Keratinocyte (primary cell): Measurements from ENCODE around the gene OR6A2.

Source experiments
- EZH2 ChIP-seq: IDR thresholded peaks from one replicate; pipeline ENCODE4 v1.6.1; 2012; ENCODE audit warnings: inconsistent platforms, mild to moderate bottlenecking, low read length, moderate library complexity
- TF ChIP-seq, protein P1 (sequence below), 3 experiments: IDR thresholded peaks in 1 of 3; conservative IDR thresholded peaks in 1 of 3; optimal IDR thresholded peaks in 1 of 3; 2 replicates in 2 of 3; 3 replicates in 1 of 3; pipeline versions ENCODE3 to v1.5.1; 2011; ENCODE audit warnings: low read length in 3 of 3, mild to moderate bottlenecking in 3 of 3, moderate library complexity in 2 of 3, control low read depth in 1 of 3, inconsistent platforms in 1 of 3; ENCODE audit not compliant: insufficient read depth in 2 of 3; ENCODE audit errors: extremely low read depth in 1 of 3

DNA sequence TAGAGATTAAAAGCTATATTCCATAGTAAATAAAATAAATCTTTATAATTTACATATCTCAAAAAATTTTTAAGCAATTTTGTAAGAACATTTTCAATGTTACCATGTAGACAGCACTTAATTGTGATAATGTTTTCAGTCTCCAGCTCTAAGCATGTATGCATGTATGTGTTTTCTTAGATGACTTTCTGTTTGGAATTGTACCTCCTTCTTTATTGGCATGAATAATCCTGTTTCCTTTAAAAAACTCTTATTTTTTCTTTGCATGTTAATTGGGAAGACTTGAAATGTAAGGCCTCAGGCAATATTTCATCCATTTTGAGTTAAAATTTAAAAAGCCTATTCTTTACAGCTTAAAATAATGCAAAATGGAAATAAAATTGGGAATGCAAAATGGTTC lies 18.7 kb downstream of the OR6A2 start:
- TF ChIP-seq EZH2 = no peak
- TF ChIP-seq, protein P1, sequence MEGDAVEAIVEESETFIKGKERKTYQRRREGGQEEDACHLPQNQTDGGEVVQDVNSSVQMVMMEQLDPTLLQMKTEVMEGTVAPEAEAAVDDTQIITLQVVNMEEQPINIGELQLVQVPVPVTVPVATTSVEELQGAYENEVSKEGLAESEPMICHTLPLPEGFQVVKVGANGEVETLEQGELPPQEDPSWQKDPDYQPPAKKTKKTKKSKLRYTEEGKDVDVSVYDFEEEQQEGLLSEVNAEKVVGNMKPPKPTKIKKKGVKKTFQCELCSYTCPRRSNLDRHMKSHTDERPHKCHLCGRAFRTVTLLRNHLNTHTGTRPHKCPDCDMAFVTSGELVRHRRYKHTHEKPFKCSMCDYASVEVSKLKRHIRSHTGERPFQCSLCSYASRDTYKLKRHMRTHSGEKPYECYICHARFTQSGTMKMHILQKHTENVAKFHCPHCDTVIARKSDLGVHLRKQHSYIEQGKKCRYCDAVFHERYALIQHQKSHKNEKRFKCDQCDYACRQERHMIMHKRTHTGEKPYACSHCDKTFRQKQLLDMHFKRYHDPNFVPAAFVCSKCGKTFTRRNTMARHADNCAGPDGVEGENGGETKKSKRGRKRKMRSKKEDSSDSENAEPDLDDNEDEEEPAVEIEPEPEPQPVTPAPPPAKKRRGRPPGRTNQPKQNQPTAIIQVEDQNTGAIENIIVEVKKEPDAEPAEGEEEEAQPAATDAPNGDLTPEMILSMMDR (optimal IDR thresholded peaks at IDR 0.05 in 1 of 3, IDR thresholded peaks at IDR 0.05 in 1 of 3, conservative IDR thresholded peaks at IDR 0.05 in 1 of 3; ENCODE audit: extremely low read depth in 1 of 3, insufficient read depth in 2 of 3, low read length in 3 of 3) = no peak
